NT2/D1 (cell line): ENCODE data around the gene CD46.

ENCODE experiments used
- SUZ12 ChIP-seq: IDR thresholded peaks from 2 replicates; pipeline ENCODE4 v1.6.1; 2011; ENCODE audit not compliant: insufficient read length, insufficient read depth; ENCODE audit errors: extremely low read depth
- YY1 ChIP-seq: IDR thresholded peaks from 2 replicates; pipeline ENCODE4 v1.6.1; 2011; ENCODE audit not compliant: insufficient read length, insufficient read depth
- ZNF274 ChIP-seq: IDR thresholded peaks from 2 replicates; pipeline ENCODE4 v1.6.1; 2011; ENCODE audit warnings: mild to moderate bottlenecking, low read depth, low read length

GRCh38 chr1:207803678-207804077, 51.8 kb downstream of the CD46 start:
- TF ChIP-seq YY1 (no peak), ZNF274 (no peak), SUZ12 (no peak)
